ENCODE measurements around the gene IKZF1.

The IKZF1 gene

DNA sequence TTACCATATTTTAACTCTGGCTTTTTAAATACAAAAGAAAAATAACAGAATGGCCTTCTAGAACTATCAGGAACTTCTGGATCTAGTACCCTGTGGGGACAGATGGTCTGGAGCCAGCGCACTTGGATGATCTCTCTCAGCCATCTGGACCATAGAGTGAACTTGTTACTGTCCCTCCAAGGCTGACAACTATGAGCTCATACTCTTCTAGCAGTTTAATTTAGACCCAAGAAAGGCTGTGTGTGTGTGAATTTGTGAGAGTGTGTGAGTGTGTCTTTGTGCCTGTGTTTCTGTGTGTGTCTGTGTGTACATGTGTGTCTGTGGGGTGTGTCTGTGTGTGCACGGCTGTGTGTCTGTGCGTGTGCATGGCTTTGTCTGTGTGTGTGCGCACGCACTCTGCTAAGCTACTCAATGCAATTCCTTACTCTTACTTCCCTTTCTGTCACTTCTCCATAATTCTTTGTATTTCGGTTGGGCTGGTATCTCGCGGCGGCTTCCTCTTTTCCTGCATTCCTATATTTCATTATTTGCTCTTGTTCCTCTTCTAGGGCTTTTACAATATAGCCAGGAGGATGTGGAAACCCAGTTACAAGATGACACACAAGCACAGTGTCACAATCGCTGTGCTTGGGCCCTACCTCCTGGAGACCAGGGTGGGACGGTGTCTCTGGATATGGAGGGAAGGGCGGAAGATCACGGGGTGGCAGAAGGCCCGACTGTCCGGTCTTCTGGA is 51.9 kb downstream of the IKZF1 start:
- Histone ChIP-seq H3K9ac (ENCODE audit: low read depth, low read length) (no peak overlapping the region), H3K9me3 (ENCODE audit: control insufficient read depth, insufficient read depth, low read length) (no peaks in the 10 kb centered on the region), H3K4me1 (ENCODE audit: insufficient read depth, low read length) (no peaks in the 10 kb centered on the region), H3K36me3 (ENCODE audit: insufficient read depth, low read length) (no peaks in the 10 kb centered on the region)

GRCh38 chr7:50356945-50357268 is 52.4 kb downstream of the IKZF1 start:
- Histone ChIP-seq H3K9me3 (ENCODE audit: control insufficient read depth, insufficient read depth, low read length) (no peaks in the 10 kb centered on the region), H3K4me1 (ENCODE audit: insufficient read depth, low read length) (no peaks in the 10 kb centered on the region), H3K9ac (ENCODE audit: low read depth, low read length) (no peak overlapping the region), H3K36me3 (ENCODE audit: insufficient read depth, low read length) (no peaks in the 10 kb centered on the region)

- Histone ChIP-seq H3K36me3 (ENCODE audit: insufficient read depth, low read length) (no peaks in the 10 kb centered on the region), H3K9me3 (ENCODE audit: control insufficient read depth, insufficient read depth, low read length) (no peaks in the 10 kb centered on the region), H3K9ac (ENCODE audit: low read depth, low read length) (no peak overlapping the region), H3K4me1 (ENCODE audit: insufficient read depth, low read length) (no peaks in the 10 kb centered on the region)
Observed at GRCh38 chr7:50357426-50357825, 52.9 kb downstream of the IKZF1 start.

DNA sequence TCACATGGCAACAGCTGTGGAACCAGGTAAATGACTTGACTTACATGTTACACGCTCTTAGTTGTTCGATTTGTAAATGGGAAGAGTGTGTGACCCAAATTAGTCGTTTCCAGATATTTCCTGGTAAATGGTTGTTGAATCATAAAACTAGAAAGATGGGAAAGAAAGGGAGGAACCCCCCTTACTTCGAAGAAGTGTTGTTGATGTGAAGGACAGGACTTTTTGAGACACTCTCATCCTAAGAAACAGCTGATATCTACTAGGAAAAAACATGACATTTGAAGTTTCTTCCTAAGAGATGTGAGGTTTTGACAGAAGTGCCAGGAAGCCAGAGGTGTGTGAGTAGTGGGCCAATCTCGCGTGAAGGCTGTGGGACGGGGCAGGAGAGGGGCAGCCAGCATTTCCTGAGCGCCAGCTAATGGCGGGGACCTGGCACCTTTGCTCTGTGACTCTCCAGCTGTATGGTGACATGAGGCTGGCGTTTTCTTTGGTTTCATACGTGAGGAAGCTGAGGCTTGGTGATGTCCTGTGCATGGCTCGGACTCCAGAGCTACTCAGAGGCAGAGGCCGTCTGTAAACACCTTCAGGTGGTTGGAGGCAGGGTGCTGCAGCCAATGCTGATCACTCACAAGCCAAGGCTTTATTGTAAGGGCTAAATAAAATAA is 53.7 kb downstream of the IKZF1 start:
- H3K4me1 ChIP-seq (ENCODE audit: insufficient read depth, low read length) = no peaks in the 10 kb centered on the region
- no peak overlapping the region for H3K9ac ChIP-seq (ENCODE audit: low read depth, low read length)
- H3K36me3 ChIP-seq (ENCODE audit: insufficient read depth, low read length) = no peaks in the 10 kb centered on the region
- no peaks in the 10 kb centered on the region for H3K9me3 ChIP-seq (ENCODE audit: control insufficient read depth, insufficient read depth, low read length)

DNA sequence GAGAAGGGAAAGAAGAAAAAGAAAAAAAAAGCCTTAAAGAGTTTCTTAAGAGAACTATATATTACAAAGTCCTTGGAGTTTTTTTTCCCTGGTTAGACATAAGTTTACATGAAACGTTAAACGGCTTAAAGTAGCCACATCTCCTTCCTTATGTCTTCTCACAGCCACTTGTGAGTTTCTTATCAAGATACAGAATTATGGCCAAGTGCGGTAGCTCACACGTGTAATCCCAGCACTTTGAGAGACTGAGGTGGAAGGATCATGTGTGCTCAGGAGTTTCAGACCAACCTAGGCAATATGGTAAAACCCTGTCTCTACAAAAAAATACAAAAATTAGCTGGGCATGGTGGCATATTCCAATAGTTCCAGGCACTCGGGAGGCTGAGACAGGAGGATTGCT is 54.3 kb downstream of the IKZF1 start:
- Histone ChIP-seq H3K4me1 (ENCODE audit: insufficient read depth, low read length) (no peaks in the 10 kb centered on the region), H3K36me3 (ENCODE audit: insufficient read depth, low read length) (no peaks in the 10 kb centered on the region), H3K9ac (ENCODE audit: low read depth, low read length) (no peak overlapping the region), H3K9me3 (ENCODE audit: control insufficient read depth, insufficient read depth, low read length) (no peaks in the 10 kb centered on the region)

DNA sequence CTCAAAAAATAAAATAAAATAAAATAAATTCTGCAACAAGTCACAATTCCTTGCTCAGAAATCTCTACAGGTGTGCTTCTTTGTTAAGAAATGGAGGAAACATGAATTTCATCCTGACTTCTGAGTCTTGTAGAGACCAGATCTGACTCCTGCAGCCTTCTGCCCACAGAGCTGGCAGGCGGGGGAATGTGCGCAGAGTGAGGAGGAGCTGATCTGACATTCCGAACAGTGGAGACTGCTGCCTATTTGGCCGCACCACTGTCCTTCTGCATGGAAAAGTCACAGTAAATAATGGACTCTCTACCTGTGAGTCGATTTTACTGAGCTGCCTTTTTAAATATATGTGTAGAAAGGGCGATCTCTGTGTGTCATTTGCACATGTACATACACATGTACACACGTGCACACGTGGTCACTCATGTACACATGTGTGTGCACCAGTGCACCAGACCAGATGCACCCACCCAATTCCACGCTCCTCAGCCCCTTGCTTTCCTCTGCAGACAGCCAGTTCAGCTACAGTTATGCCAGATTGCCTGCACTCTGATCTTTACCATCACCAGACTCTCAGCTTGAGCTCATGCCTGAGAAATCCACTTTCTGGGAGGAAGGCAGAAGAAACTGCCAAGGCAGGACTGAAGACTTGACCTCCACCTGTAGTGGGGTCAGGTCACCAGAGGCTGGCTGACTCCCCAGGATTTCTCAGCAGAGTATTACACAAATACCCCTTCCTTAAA is 54.9 kb downstream of the IKZF1 start:
- H3K36me3 ChIP-seq (ENCODE audit: insufficient read depth, low read length) = no peaks in the 10 kb centered on the region
- H3K9ac ChIP-seq (ENCODE audit: low read depth, low read length) = no peak overlapping the region
- H3K4me1 ChIP-seq (ENCODE audit: insufficient read depth, low read length) = no peaks in the 10 kb centered on the region

GRCh38 chr7:50359995-50360925 is 55.7 kb downstream of the IKZF1 start:
- H3K9ac ChIP-seq (ENCODE audit: low read depth, low read length) = no peak overlapping the region
- H3K9me3 ChIP-seq (ENCODE audit: control insufficient read depth, insufficient read depth, low read length) = no peaks in the 10 kb centered on the region
- H3K36me3 ChIP-seq (ENCODE audit: insufficient read depth, low read length) = no peaks in the 10 kb centered on the region
- no peaks in the 10 kb centered on the region for H3K4me1 ChIP-seq (ENCODE audit: insufficient read depth, low read length)

More for the DNA sequence above, 54.9 kb downstream of the IKZF1 start:
- H3K9me3 ChIP-seq (ENCODE audit: control insufficient read depth, insufficient read depth, low read length) = no peaks in the 10 kb centered on the region

- no peaks in the 10 kb centered on the region for H3K9me3 ChIP-seq (ENCODE audit: control insufficient read depth, insufficient read depth, low read length)
- no peak overlapping the region for H3K9ac ChIP-seq (ENCODE audit: low read depth, low read length)
- no peaks in the 10 kb centered on the region for H3K4me1 ChIP-seq (ENCODE audit: insufficient read depth, low read length)
- no peaks in the 10 kb centered on the region for H3K36me3 ChIP-seq (ENCODE audit: insufficient read depth, low read length)
Observed at GRCh38 chr7:50362142-50362541, 57.6 kb downstream of the IKZF1 start.

DNA sequence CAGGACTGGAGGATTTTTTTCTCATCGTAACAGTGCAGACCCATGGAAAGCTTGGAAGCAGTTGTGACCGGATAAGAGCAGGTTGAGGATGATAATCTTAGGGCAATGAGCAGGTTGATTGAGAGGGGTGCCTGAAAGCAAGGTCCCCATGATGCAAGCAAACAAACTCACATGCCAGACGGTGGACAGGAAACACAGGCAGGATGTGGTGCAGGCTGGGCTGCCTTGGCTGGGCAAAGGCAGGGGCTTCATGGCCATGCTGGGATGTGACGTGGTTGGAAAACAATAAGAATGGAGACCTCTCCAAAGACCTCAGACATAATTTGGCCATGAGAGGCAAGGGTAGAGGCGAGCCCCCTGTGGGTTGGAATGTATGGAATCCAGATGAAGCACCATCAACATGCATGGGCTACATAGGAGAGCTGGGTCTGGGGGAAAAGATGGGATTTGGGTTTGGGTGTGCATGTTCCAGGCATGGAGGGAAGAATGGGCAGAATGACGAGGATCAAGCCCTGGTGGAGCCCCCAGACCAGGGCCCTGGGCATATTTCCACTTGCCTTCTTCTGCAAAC is 58.3 kb downstream of the IKZF1 start:
- H3K9ac ChIP-seq (ENCODE audit: low read depth, low read length) = no peak overlapping the region
- no peaks in the 10 kb centered on the region for H3K9me3 ChIP-seq (ENCODE audit: control insufficient read depth, insufficient read depth, low read length)
- no peaks in the 10 kb centered on the region for H3K36me3 ChIP-seq (ENCODE audit: insufficient read depth, low read length)
- no peaks in the 10 kb centered on the region for H3K4me1 ChIP-seq (ENCODE audit: insufficient read depth, low read length)

DNA sequence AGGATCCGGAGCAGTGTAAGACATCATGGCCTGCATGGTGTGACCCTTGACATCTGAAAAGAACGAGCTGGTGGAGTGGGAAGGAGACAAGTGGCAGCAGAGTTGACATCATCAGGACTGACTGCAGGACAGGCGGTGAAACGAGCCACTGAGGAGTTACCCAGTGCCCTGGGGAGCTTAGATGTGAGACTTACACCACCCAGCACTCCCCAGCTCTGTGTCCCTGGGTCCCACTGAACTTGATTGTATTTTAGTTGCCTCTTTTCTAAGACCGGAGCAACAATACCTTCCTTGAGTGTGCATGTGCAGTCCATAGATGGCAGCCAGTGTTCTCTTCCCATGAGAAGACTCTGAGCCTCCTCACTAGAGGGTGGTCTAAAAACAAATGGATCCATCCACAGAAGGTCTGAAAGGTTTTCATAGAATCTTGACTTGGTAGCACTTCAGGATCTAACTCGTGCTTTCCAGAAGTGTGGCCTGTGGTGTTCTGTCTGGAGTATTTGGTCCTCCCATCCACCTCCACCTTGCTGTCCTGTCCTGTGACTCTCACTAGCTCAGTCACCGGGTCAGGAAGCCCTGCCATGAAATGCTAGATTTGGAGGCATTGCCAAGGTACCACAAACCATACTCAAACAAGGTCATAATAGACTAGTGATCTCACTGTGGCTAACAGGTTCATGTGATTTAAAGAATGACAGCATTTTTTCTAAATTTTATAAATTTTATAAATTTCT is 59.0 kb downstream of the IKZF1 start:
- H3K9ac ChIP-seq (ENCODE audit: low read depth, low read length) = no peak overlapping the region
- no peaks in the 10 kb centered on the region for H3K36me3 ChIP-seq (ENCODE audit: insufficient read depth, low read length)
- H3K9me3 ChIP-seq (ENCODE audit: control insufficient read depth, insufficient read depth, low read length) = no peaks in the 10 kb centered on the region
- no peaks in the 10 kb centered on the region for H3K4me1 ChIP-seq (ENCODE audit: insufficient read depth, low read length)

GRCh38 chr7:50364645-50365044 is 60.1 kb downstream of the IKZF1 start:
- H3K4me1 ChIP-seq (ENCODE audit: insufficient read depth, low read length) = no peaks in the 10 kb centered on the region
- no peaks in the 10 kb centered on the region for H3K9me3 ChIP-seq (ENCODE audit: control insufficient read depth, insufficient read depth, low read length)
- H3K36me3 ChIP-seq (ENCODE audit: insufficient read depth, low read length) = no peaks in the 10 kb centered on the region
- H3K9ac ChIP-seq (ENCODE audit: low read depth, low read length) = no peak overlapping the region

GRCh38 chr7:50366311-50366710 is 61.8 kb downstream of the IKZF1 start:
- H3K36me3 ChIP-seq (ENCODE audit: insufficient read depth, low read length) = no peaks in the 10 kb centered on the region
- no peak overlapping the region for H3K9ac ChIP-seq (ENCODE audit: low read depth, low read length)
- H3K4me1 ChIP-seq (ENCODE audit: insufficient read depth, low read length) = no peaks in the 10 kb centered on the region
- no peaks in the 10 kb centered on the region for H3K9me3 ChIP-seq (ENCODE audit: control insufficient read depth, insufficient read depth, low read length)

DNA sequence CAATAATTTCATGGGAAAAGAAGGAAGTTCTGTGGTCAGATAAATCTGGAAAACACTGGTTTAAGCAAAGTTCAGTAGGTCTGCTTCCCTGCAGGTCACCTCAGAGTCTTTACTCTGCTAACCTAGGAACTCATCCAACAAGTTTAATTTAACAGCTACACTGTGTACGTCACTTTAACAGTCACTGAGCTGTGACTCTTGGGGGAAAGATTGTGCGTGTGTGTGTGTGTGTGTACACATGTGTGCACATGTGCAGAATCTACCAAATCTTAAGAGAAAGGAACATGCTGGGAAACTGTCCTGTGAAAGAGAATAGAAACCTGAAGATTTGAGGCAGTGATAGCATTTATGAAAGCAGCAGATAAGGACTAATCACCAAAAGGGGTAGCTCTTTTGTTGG is 62.6 kb downstream of the IKZF1 start:
- Histone ChIP-seq H3K36me3 (ENCODE audit: insufficient read depth, low read length) (no peaks in the 10 kb centered on the region), H3K4me1 (ENCODE audit: insufficient read depth, low read length) (no peaks in the 10 kb centered on the region), H3K9me3 (ENCODE audit: control insufficient read depth, insufficient read depth, low read length) (no peaks in the 10 kb centered on the region), H3K9ac (ENCODE audit: low read depth, low read length) (no peak overlapping the region)
